Mucosa of stomach (tissue), 1 donor: ENCODE data around the gene MND1.

ENCODE experiments used
- H3K27me3 ChIP-seq: one replicate; pipeline ENCODE4 v1.7.0; 2013; ENCODE audit warnings: mild to moderate bottlenecking, low read length; ENCODE audit not compliant: control insufficient read depth, insufficient read depth
- H3K36me3 ChIP-seq: one replicate; pipeline ENCODE4 v1.7.0; 2013; ENCODE audit warnings: low read length; ENCODE audit not compliant: control insufficient read depth, insufficient read depth
- H3K4me1 ChIP-seq: one replicate; pipeline ENCODE4 v1.7.0; 2013; ENCODE audit warnings: mild to moderate bottlenecking, low read length; ENCODE audit not compliant: control insufficient read depth, insufficient read depth
- H3K4me3 ChIP-seq: one replicate; pipeline ENCODE4 v1.7.0; 2013; ENCODE audit warnings: low read length
- H3K9ac ChIP-seq: one replicate; pipeline ENCODE4 v1.7.0; 2013; ENCODE audit warnings: mild to moderate bottlenecking, low read length, moderate library complexity
- H3K9me3 ChIP-seq: one replicate; pipeline ENCODE4 v1.7.0; 2013; ENCODE audit warnings: mild to moderate bottlenecking, low read length, moderate library complexity; ENCODE audit not compliant: control insufficient read depth
- donor health status: Pancreatic carcinoma.

The MND1 gene

GRCh38 chr4:153327247-153327646, 17.2 kb upstream of the MND1 start:
- Histone ChIP-seq H3K4me3 (no peak overlapping the region), H3K9ac (no peak overlapping the region), H3K27me3 (no peaks in the 10 kb centered on the region), H3K9me3 (no peaks in the 10 kb centered on the region), H3K4me1 (peaks cover 24% of the 10 kb centered on the region), H3K36me3 (no peaks in the 10 kb centered on the region)

DNA sequence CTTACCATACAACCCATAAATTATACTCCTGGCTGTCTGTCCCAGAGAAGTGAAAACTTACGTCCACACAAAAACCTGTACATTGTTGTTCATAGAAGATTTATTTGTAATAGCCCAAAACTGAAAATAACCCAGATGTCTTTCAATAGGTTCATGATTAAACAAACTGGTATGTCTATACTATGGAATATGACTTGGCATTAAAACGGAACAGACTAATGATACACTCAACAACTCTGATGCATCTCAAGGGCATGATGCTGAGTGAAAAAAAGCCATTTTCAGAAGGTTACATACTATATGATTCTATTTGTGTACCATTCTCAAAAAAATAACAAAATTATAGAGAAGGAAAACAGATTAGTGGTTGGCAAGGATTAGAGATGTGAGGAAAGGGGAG, 11.6 kb upstream of the MND1 start:
- H3K9ac ChIP-seq: no peak overlapping the region
- H3K4me3 ChIP-seq: no peak overlapping the region
- H3K9me3 ChIP-seq: no peaks in the 10 kb centered on the region
- H3K27me3 ChIP-seq: no peaks in the 10 kb centered on the region
- H3K4me1 ChIP-seq: no peaks in the 10 kb centered on the region
- H3K36me3 ChIP-seq: no peaks in the 10 kb centered on the region

- no peaks in the 10 kb centered on the region for H3K36me3 ChIP-seq
- H3K4me3 ChIP-seq: no peak overlapping the region
- H3K4me1 ChIP-seq: no peaks in the 10 kb centered on the region
- no peaks in the 10 kb centered on the region for H3K9me3 ChIP-seq
- H3K9ac ChIP-seq: no peak overlapping the region
- H3K27me3 ChIP-seq: no peaks in the 10 kb centered on the region
Measured at GRCh38 chr4:153333874-153334273, 10.6 kb upstream of the MND1 start.

GRCh38 chr4:153335665-153336064, 8.8 kb upstream of the MND1 start:
- Histone ChIP-seq H3K4me1 (no peaks in the 10 kb centered on the region), H3K27me3 (no peaks in the 10 kb centered on the region), H3K4me3 (no peak overlapping the region), H3K36me3 (no peaks in the 10 kb centered on the region), H3K9me3 (no peaks in the 10 kb centered on the region), H3K9ac (no peak overlapping the region)

- H3K4me1 ChIP-seq: peaks cover 13% of the 10 kb centered on the region
- H3K9ac ChIP-seq: no peak overlapping the region
- H3K27me3 ChIP-seq: no peaks in the 10 kb centered on the region
- no peak overlapping the region for H3K4me3 ChIP-seq
- H3K9me3 ChIP-seq: no peaks in the 10 kb centered on the region
- no peaks in the 10 kb centered on the region for H3K36me3 ChIP-seq
Measured at GRCh38 chr4:153337686-153338085, 6.8 kb upstream of the MND1 start.

GRCh38 chr4:153341575-153342090, 2.9 kb upstream of the MND1 start:
- no peaks in the 10 kb centered on the region for H3K9me3 ChIP-seq
- H3K4me3 ChIP-seq: no peak overlapping the region
- no peak overlapping the region for H3K9ac ChIP-seq
- peaks cover 24% of the 10 kb centered on the region for H3K4me1 ChIP-seq
- no peaks in the 10 kb centered on the region for H3K36me3 ChIP-seq
- H3K27me3 ChIP-seq: no peaks in the 10 kb centered on the region

DNA sequence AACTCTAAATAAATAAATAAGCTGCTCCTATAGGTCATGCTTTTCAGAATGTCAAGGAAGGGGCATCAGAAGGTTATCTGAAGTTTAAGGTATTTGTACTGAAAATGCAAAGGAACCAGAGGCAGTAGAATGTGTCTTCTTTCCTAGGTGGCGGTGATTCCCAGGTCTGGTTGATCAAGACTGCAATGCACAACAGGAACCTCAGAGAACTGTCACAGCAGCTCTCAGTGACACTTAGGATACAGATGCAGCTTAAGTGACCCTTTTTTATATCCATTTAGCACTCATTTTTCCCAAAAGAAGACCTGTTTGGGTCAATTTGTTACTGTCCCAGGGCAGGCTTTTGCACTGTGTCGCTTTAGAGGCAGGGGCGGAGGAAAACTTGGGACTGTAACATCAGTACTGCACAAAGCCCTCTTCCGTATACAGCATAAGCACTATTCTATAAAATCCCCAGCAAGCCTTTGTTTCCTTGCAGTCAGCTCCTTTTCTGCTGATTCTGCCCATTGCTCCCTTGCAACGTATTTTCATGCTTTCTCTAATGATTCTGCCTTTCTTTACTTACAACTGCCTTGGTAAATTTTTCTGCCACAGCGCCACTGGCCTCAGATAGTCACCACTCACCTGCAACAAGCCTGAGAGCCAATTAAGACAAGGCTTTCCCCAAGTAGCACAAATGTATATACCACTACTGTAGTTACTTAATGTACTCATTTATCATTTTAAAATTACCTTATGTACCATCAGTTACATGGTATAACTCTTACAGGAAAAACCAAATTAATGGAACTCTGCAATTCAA, 1.5 kb upstream of the MND1 start:
- Histone ChIP-seq H3K4me3 (no peak overlapping the region), H3K9ac (no peak overlapping the region), H3K9me3 (no peaks in the 10 kb centered on the region), H3K4me1 (peaks cover 24% of the 10 kb centered on the region), H3K27me3 (no peaks in the 10 kb centered on the region), H3K36me3 (no peaks in the 10 kb centered on the region)

DNA sequence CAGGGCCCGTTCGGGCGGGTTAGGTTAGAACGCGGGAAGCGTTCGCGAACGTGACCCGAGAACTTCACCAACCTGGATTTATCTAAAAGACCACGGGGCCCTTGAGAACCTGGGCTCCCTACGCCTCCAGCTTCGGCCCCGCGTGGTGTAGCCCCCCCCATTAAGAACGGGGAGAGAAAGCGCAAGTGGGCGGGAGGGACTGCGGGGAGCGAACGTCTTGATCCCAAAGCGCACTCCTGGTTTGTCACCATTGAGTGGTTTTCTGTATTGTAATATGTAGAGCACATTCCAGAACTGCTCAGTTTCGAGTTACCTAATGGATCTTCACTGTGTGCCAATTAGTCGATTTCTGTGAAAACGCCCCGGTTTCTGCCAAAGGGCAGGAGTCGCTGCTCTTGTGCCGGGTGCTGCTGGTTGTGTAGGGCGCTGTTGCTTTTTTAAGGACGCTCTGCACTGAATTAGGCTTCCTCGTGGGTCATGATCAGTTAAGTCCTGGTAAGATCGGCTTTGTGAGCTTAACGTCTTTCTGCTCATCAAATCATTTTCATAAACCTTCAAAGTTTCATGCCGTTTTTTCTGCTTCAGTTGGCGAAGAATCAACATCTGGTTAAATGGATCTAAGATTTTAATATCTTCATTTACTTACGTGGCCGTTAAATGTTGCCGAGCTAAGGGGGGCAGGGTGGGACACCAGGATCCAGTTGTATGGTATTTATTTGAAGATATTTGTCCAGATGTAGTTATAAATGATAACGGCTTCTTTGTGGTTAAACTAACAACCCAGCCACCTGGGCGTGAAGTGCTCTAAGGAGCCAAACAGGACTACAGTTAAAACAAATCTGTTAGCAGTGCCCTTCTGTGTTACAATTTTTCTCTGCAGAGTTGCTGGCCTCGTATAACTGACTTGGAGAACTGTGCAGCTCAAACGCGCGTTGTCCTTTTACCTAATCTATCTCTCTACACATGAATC, 809 bp downstream of the MND1 start:
- H3K36me3 ChIP-seq: no peaks in the 10 kb centered on the region
- peak overlapping the region; percentile 59 for H3K9ac ChIP-seq
- H3K4me3 ChIP-seq: peak overlapping the region; percentile 64
- H3K27me3 ChIP-seq: no peaks in the 10 kb centered on the region
- peaks cover 24% of the 10 kb centered on the region for H3K4me1 ChIP-seq
- H3K9me3 ChIP-seq: no peaks in the 10 kb centered on the region

DNA sequence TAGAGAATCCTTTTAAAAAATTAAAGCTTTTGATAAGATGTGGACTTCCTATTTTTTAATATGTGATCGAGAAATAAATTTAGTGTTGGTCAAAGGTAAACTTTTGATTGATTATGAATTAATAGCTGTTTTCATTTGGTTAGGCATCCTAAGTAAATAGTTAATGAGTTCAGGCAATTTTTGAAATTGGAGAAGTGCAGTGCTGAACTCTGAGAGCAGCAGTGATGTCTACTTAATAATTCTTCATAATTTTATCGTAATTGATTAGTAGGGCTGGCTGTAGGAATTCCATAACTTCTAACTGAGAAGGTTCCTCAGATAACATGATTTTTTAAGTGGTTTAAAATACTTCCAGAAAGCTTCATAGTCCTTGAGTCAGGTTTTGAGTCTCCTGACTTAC, 1.5 kb downstream of the MND1 start:
- no peaks in the 10 kb centered on the region for H3K36me3 ChIP-seq
- H3K4me3 ChIP-seq: no peak overlapping the region
- no peaks in the 10 kb centered on the region for H3K9me3 ChIP-seq
- H3K9ac ChIP-seq: no peak overlapping the region
- H3K4me1 ChIP-seq: peaks cover 24% of the 10 kb centered on the region
- no peaks in the 10 kb centered on the region for H3K27me3 ChIP-seq

- Histone ChIP-seq H3K9ac (no peak overlapping the region), H3K4me3 (no peak overlapping the region), H3K9me3 (no peaks in the 10 kb centered on the region), H3K36me3 (no peaks in the 10 kb centered on the region), H3K27me3 (no peaks in the 10 kb centered on the region), H3K4me1 (peaks cover 19% of the 10 kb centered on the region)
Measured at GRCh38 chr4:153346563-153346962, 2.1 kb downstream of the MND1 start.

DNA sequence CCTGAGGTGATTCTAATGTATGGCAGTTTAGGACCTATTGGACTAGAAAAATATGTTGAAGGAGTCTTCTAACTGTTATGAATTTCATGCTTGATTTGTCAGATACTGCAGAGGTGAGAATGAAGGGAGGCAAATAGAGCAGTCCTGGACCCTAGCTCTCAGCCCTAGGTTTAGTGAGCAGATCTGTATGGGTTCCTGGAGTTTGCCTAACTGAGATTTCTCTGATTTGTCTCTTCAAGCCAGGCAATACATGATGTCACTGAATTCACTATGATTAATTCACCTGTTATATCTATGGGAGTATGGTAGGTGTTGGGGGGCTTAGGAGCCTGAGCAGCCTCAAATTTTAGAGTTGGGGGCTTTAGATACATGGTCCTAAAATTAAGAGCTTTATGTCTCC, 2.6 kb downstream of the MND1 start:
- peaks cover 14% of the 10 kb centered on the region for H3K4me1 ChIP-seq
- no peaks in the 10 kb centered on the region for H3K36me3 ChIP-seq
- H3K27me3 ChIP-seq: no peaks in the 10 kb centered on the region
- no peaks in the 10 kb centered on the region for H3K9me3 ChIP-seq
- H3K4me3 ChIP-seq: no peak overlapping the region
- no peak overlapping the region for H3K9ac ChIP-seq

GRCh38 chr4:153348006-153348405, 3.5 kb downstream of the MND1 start:
- H3K27me3 ChIP-seq: no peaks in the 10 kb centered on the region
- H3K9ac ChIP-seq: no peak overlapping the region
- no peak overlapping the region for H3K4me3 ChIP-seq
- peaks cover 11% of the 10 kb centered on the region for H3K4me1 ChIP-seq
- H3K9me3 ChIP-seq: no peaks in the 10 kb centered on the region
- no peaks in the 10 kb centered on the region for H3K36me3 ChIP-seq
